NCI-H128 (cell line): ENCODE results near the gene PCDHB3.
"Not testable (repeated sequence)": the region's sequence is repeated elsewhere in the genome, so short reads cannot be mapped to it uniquely, and the experiment has no call there.

Experiments used
- DNase-seq: peaks from one replicate; lab custom pipeline; 2025; ENCODE audit not compliant: unreplicated experiment; lab: John Stamatoyannopoulos, UW

The PCDHB3 gene

DNA sequence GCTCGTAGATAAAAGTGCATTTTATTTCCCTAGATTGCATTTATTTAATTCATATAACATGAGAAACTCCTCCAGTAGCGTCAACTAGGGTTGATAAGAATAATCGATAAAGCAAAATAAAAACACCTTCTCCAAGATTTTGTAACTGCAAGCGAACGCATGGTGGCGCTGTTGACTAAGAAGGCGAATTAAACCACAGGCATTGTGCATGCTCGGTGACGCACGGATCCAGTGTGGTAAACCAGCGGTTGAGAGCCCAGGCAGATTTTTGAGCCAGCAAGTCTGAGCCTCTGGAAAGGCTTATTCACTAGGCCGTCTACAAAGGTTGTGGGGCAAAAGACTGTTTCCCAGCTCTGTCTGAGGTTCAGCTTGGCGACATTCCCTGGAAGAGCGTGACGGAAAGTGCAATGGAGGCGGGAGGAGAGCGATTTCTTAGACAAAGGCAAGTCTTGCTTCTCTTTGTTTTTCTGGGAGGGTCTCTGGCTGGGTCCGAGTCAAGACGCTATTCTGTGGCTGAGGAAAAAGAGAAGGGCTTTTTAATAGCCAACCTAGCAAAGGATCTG, at the start of gene PCDHB3:
Gene PCDHB3, plus strand, starts transcription at position 231 of the 563 bp plus-strand sequence. Its CDS starts 177 bp downstream, at position 408.
- DNase-seq = no peak

GRCh38 chr5:141050622-141051520, 49.4 kb upstream of the PCDHB3 start, which contains the start of gene PCDHB1:
Gene PCDHB1 (plus strand): TSS chr5:141051374. CDS start chr5:141051471, 97 bp downstream.
- peak; percentile 19 for DNase-seq

GRCh38 chr5:141051521-141051866, 48.8 kb upstream of the PCDHB3 start:
- DNase-seq = no peak

DNA sequence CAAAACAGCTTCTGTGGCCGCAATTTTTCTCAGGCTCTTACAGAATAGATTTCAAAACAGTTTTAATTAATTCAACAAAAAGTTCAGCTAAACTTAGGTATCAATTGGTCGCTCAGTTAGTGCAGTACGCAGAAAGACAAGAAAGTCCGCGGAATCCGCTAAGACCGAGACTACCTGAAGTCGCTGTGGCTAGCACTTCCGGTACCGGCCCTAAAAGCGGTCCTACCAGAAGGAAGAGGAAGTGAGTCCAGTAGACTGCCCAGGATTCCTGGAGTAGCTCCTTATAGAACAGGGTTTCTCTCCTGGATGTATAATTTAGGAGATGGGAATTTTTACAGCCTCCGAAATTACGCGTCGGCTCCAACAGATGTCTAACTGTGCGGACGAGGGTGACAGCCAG, 22.4 kb upstream of the PCDHB3 start:
- no peak for DNase-seq

GRCh38 chr5:141082228-141082627, 18.0 kb upstream of the PCDHB3 start:
- no peak for DNase-seq

DNA sequence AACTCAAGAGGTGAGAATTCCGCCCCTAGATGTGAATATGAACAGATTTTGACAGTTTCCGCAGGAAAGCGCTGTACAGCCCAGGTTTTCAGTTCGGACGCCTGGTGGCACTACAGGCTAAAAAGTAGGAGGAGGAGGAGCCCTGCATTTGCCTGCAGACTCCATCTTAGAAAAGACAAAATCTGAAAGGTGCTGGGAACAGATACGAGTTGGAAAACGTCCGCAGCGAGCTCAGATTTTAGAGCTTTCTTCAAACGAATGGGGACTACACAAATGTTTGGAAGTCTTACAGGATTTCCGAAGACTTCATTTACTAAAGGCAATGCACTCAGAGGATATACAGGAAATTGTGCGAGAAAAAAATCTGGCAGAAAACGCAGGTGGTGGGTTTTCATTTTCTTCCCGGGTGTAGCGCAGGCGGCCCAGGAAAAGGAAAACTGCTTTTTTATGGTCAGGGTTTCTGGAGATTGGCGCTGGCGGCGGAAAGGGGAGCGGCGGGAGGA, 15.7 kb upstream of the PCDHB3 start:
- DNase-seq = no peak

GRCh38 chr5:141094481-141095262, 5.6 kb upstream of the PCDHB3 start, which contains the start of gene PCDHB2:
Gene PCDHB2 (plus strand): TSS chr5:141094615. CDS start chr5:141094791, 176 bp downstream.
- peak; percentile 30 for DNase-seq

DNA sequence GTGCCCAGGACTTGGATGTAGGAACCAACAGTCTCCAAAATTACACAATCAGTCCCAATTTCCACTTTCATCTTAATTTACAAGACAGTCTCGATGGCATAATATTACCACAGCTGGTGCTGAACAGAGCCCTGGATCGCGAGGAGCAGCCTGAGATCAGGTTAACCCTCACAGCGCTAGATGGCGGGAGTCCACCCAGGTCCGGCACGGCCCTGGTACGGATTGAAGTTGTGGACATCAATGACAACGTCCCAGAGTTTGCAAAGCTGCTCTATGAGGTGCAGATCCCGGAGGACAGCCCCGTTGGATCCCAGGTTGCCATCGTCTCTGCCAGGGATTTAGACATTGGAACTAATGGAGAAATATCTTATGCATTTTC, 5.0 kb upstream of the PCDHB3 start:
- no peak for DNase-seq

DNA sequence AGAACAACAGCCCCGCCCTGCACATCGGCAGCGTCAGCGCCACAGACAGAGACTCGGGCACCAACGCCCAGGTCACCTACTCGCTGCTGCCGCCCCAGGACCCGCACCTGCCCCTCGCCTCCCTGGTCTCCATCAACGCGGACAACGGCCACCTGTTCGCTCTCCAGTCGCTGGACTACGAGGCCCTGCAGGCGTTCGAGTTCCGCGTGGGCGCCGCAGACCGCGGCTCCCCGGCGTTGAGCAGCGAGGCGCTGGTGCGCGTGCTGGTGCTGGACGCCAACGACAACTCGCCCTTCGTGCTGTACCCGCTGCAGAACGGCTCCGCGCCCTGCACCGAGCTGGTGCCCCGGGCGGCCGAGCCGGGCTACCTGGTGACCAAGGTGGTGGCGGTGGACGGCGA, 4.1 kb upstream of the PCDHB3 start:
- DNase-seq = not testable (repeated sequence)

- not testable (repeated sequence) for DNase-seq
Measured at GRCh38 chr5:141096586-141096985, 3.7 kb upstream of the PCDHB3 start.

DNA sequence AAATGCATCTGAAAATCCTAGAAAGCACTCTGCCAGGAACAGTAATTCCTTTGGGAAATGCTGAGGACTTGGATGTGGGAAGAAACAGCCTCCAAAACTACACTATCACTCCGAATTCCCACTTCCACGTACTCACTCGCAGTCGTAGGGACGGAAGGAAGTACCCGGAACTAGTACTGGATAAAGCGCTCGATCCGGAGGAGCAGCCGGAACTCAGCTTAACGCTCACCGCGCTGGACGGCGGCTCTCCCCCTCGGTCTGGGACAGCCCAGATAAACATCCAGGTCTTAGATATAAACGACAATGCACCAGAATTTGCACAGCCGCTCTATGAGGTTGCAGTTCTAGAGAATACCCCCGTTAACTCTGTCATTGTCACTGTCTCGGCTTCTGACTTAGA, 786 bp downstream of the PCDHB3 start:
- DNase-seq = no peak

DNA sequence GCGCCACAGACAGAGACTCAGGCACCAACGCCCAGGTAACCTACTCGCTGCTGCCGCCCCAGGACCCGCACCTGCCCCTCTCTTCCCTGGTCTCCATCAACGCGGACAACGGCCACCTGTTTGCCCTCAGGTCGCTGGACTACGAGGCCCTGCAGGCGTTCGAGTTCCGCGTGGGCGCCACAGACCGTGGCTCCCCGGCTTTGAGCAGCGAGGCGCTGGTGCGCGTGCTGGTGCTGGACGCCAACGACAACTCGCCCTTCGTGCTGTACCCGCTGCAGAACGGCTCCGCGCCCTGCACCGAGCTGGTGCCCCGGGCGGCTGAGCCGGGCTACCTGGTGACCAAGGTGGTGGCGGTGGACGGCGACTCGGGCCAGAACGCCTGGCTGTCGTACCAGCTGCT, 1.8 kb downstream of the PCDHB3 start:
- DNase-seq = not testable (repeated sequence)

- not testable (repeated sequence) for DNase-seq
Measured at GRCh38 chr5:141102471-141102870, 2.2 kb downstream of the PCDHB3 start.

GRCh38 chr5:141105350-141105749, 5.1 kb downstream of the PCDHB3 start:
- DNase-seq = no peak

DNA sequence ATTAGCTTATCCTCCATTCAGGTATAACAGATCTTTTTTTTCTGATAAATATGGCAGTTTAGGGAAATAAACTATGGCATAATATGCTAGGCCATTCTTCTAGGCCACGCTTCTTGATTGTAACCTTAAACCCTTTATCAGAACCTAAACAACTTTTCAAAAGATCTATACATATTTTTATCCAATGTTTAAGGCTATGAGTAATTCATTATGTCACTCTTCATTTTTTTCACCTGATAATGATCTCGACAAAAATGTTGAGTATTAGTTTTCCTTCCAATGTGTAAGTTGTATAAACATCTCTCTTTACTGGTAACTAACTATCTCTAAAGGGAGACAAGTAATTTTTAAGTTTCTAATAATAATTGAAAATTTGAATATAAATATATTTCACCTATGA, 19.0 kb downstream of the PCDHB3 start:
- no peak for DNase-seq

DNA sequence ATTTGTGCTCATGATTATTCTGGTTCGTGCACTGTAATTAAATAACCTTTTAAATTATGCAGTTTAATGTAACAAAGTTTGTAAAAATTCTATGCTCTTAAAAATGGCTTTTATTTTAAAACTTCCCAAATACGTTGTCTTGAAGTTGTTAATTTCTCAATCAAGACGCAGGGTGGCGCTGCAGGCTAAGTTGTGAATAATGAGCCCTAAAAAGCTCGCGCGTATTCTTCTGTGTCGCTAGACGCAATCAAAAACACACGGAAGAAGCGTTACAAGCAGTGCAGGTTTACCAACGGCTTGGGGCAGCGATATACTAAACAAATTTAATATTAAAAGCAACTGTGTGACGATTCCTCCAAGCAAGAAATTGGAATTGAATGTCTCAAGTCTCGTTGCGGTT, 21.3 kb downstream of the PCDHB3 start, which contains the start of gene PCDHB4:
Gene PCDHB4, plus strand, starts transcription at position 256 of the 400 bp plus-strand sequence. CDS start 181 bp downstream, outside the sequence.
- DNase-seq = no peak

DNA sequence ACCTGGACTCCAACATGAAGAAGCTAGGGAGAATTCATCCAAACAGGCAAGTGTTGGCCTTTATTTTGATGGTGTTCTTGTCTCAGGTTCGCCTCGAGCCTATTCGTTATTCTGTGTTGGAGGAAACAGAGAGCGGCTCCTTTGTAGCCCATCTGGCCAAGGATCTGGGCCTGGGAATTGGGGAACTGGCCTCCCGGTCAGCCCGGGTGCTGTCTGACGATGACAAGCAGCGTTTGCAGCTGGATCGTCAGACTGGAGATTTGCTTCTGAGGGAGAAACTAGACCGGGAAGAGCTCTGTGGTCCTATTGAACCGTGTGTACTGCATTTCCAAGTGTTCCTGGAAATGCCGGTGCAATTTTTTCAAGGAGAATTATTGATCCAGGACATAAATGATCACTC, 21.7 kb downstream of the PCDHB3 start:
- no peak for DNase-seq

DNA sequence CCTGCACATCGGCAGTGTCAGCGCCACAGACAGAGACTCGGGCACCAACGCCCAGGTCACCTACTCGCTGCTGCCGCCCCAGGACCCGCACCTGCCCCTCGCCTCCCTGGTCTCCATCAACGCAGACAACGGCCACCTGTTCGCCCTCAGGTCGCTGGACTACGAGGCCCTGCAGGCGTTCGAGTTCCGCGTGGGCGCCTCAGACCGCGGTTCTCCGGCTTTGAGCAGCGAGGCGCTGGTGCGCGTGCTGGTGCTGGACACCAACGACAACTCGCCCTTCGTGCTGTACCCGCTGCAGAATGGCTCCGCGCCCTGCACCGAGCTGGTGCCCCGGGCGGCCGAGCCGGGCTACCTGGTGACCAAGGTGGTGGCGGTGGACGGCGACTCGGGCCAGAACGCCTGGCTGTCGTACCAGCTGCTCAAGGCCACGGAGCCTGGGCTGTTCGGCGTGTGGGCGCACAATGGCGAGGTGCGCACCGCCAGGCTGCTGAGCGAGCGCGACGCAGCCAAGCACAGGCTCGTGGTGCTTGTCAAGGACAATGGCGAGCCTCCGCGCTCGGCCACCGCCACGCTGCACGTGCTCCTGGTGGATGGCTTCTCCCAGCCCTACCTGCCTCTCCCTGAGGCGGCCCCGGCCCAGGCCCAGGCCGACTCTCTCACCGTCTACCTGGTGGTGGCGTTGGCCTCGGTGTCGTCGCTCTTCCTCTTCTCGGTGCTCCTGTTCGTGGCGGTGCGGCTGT, 23.3 kb downstream of the PCDHB3 start:
- not testable (repeated sequence) for DNase-seq

GRCh38 chr5:141127305-141127704, 27.0 kb downstream of the PCDHB3 start:
- no peak for DNase-seq

GRCh38 chr5:141135030-141135717, 34.9 kb downstream of the PCDHB3 start, which contains the start of gene PCDHB5:
Gene PCDHB5 (plus strand): TSS chr5:141135206. CDS start chr5:141135435, 229 bp downstream.
- DNase-seq = no peak
